GM19025 (cell line): Measurements from ENCODE around the gene MATK.

Source experiments
- ATAC-seq: cut with Tn5 transposase; IDR thresholded peaks from one replicate; pipeline ENCODE4 v1.9.1; 2021; ENCODE audit warnings: mild to moderate bottlenecking, low read depth, moderate library complexity; ENCODE audit not compliant: unreplicated experiment

Gene MATK, protein sequence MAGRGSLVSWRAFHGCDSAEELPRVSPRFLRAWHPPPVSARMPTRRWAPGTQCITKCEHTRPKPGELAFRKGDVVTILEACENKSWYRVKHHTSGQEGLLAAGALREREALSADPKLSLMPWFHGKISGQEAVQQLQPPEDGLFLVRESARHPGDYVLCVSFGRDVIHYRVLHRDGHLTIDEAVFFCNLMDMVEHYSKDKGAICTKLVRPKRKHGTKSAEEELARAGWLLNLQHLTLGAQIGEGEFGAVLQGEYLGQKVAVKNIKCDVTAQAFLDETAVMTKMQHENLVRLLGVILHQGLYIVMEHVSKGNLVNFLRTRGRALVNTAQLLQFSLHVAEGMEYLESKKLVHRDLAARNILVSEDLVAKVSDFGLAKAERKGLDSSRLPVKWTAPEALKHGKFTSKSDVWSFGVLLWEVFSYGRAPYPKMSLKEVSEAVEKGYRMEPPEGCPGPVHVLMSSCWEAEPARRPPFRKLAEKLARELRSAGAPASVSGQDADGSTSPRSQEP

DNA sequence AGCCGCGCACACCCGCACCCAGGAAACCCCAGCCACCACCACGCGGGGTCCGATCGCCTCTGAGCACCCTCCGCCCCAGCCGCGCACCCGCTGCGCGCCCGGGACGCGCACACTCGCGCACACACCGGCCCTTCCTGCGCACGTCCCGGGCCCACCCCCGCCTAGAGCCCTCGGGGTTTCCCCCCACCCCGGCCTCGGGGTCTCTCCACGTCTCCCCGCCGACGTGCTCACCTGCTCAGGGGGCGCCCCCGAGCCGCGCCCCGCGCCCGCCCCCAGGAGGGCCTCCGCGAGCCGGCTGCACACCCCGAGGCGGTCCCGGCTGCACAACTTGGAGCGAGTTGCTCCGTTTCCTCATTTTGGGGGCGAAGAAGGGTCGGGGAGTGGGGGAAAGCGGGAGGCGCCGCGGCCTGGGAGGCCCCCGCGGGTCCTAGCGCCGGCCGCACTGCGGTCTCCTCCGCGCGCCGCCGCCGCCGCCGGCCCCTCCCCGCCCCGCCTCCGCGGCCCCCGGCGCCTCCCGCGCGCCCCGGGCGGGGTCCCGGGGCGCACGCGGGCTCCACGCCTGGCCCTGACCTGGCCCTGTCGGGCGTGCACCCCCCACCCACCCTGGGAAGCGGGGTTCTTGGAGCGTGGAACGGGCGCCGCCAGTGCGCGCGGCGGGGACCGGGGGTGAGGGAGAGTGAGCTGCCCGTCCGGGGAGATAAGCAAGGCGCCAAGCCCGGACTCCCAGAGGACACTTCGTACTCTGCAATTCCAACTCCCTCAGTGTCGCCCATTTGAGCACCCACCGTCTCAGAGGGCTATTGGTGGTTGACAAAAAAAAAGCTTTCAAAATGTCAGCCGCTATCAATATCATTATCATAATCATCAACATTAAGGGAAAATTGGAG, at the start of gene MATK:
TSS of gene MATK (minus strand) at position 444 of the 887 bp plus-strand sequence. CDS start 1,246 bp downstream, outside the sequence.
- ATAC-seq = no peak

DNA sequence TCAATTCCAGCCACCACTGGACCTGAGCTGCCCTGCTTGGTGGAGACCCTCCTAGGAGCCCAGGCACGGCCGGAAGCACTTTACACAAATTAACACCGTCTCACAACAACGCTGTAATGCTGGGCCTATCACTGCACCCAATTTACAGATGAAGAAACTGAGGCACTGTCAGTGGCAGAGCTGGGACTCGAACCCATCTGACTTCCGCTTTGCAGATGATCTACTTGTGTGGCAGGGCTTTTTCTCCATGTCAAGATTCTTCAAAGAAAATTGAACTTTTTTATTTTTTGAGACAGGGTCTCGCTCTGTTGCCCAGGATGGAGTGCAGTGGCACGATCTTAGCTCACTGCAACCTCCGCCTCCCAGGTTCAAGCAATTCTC, 48.9 kb upstream of the MATK start:
- no peak for ATAC-seq

DNA sequence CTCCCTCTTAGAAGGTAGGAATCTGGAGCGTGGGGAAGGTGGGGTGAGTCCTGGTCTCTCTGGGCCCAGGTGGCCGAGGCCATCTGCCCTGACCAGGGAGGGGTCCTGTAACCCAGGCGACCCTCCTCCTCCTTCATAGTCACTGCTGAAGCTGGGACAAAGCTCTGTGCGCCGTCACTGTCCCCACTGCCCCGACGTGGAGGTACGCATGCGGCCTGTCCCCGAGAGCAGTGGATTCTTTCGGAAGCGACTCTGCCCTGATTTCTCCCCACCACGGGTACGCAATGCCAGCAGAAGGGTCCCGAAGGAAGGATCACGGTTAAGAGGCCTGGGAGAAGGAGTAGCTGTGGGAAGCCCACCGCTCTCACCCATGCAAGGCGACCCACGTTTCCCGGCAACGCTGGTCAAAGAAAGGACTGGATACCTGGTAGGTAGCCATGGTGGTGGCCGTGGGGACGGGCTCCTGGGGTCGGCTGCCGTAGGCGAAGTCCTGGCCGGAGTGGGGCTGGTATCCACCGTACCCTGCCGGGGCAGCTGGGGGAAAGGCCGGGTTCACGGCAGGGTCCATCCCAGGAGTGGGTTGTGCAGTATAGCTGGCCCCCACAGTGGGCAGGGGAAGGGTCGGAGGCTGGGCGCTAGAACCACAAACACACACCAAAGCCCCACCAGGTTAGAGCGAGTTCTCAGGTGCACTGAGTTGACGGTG, 48.3 kb upstream of the MATK start:
- ATAC-seq = no peak

DNA sequence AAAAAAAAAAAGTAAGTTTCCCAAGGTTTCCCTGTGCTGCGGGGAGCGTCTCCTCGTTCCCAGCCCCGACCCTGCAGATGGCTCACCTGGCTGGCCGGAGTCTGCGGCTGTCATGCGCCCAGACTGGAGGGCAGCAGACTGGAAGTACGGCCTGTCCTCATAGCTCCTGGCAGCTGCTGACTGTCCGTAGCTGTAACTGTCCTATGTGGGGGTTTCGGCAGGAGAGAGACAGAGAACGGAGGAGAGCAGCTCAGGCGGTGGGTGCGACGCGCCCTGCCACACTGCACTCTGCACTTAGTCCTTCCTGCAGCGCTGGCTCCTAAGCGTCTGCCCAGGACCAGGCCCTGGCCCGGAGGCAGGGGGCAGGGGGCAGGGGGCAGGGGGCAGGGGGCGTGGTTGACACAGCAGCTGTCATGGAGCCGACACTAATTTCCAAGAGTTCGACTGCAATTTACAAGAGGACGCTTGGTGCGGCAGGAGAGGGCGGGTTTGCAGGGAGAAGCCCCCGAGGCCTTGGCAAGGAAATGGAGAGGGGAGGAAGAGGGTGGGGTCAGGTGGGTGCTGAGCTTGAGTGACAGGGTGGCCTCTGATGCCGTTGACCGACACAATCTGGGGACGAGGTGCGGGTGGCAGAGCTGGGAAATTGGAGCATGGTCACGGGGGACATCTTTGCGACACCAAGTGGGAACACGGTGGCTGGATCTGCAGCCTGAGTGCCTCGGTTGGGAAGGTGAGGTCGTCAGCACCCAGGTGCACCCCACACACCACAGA, 47.6 kb upstream of the MATK start:
- no peak for ATAC-seq

DNA sequence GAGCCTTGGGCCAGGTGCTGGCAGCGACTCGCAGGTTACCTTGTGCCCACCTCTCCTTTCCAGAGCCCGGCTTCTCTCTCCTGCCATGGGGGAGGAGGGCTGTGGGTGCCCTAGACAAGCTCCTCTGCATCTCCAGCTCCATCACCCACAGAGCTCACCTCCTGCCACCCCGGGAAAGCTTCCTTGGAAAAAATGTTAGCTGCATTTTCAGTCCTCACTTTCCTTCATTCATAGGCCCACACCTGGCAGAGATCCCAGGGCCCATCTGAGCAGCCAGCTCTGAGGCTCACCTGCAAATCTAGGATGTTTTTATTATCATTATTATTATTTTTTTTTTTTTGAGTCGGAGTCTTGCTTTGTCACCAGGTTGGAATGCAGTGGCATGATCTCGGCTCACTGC, 45.8 kb upstream of the MATK start:
- no peak for ATAC-seq

DNA sequence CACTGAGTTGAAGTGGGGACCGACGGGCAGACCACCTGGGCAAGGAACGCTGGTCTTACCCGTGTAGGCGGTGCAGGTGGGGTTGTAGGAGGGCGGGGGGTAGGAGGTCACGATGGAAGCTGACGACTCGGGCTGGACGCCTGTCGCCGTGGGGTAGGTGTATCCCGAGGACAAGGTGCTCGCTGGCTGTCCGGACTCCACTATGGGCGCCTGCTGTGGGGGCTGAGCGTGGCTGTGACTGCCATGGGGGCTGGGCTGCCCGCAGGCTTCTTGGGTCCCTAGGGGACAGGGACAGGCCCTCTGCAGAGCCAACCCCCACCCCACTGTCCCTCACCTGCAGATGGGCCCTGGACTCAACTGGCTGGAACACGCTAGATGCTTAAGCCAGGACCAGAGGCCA, 45.4 kb upstream of the MATK start:
- no peak for ATAC-seq

DNA sequence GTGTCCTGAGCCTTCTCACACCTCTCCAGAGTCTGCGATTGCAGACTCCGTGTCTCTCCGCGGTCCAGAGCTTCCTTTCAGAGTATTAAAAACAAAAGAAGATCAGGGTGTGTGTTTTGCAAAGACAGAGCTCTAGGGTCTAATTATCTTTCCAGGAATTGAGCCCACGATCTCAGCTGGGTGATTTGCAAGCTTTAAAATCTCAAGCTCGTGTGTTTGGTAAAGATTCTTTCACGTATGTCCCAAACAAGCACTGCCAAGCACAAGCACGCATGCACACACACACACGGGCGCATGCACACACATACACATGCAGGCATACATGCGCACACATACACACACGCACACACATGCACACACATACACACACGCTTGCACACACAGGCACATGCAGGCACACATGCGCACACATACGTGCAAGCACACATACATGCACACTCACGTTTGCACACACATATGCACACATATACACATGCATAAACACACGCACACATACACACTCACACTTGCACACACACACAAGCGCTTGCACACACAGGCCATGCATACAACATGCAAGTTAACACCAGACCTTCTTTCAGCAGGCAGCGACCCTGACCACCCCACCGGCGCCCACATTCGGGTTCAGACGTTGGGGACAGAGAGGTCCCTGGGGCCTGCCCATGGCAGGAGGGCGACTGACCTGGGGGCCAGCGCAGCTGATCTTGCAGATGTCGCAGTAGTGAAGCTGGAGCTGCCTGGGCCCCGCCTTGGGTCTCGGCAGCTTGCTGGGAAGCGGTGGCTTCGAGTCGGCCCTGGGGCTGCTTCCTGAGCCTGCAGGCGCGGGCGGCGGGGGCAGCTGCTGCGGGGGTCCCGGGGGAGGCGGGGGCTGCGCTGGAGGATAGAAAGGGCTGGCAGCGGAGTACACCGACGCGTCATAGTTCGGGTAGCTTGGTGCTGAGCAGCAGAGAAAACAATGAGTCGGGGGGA, 44.7 kb upstream of the MATK start:
- ATAC-seq = no peak

DNA sequence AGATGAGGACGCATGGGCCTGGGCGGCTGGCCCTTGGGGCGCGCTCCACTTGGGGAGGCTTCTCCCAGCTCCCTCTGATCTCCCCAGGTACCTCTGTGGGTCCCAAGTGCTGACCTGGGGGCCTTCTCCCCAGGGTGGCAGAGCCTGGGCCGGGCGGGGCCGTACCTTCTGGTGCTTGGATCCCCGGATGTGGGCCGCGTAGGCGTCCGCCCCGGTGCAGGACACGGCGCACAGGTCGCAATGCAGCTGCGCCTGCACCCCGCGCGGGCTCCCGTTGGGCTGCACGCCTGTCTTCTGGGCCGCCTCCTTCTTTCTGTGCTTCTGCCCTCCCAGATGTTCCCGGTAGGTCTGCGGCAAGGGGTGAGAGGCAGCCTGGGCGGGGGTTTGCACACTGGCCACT, 41.1 kb upstream of the MATK start:
- no peak for ATAC-seq

DNA sequence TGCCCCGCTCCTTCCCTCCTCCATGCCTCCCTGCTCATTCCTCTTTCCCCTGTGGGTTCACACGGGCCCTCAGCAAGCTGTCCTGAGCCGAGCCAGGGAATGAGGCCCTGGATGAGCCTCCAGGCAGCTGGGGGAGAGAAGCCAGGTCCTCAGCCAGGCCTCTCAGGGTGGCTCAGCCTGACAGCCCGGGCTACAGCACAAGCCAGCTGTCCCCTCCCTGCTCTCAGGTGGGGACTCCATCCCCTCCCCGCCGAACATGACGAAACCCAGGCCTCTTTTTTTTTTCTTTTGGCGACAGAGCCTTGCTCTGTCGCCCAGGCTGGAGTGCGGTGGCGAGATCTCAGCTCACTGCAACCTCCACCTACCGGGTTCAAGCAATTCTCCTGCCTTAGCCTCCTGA, 40.0 kb upstream of the MATK start:
- ATAC-seq = no peak

DNA sequence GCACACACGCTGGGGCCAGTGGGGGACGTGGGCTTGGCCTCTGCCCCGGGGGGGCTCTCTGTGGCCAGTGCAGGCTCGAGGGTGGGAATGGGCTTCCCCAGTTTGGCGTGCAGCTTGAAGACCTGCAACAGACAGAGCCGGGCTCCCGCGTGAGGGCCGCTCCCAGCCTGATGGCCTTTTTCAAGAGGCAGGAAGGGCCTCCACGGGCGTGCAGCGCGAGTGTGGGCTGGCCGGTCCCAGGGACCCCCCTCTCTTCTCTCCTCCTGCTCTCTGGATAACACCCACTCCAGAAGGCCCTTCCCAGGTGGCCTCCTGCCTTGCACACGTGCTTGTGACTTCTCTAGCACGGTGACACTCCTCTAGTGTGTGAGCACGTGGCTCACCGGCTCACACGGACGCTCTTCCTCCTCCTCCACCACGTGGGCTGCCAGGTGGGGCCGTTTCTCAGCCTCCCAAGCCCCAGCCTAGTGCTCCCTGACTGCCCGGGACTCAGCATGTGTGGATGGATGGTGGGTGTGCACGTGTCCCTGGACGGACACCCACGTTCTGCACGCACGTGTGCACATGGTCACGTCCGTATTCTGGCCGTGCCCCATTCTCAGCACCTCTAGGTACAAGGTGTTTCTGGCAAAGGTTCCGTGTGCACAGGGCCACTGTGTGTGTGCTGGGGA, 39.2 kb upstream of the MATK start:
- no peak for ATAC-seq

DNA sequence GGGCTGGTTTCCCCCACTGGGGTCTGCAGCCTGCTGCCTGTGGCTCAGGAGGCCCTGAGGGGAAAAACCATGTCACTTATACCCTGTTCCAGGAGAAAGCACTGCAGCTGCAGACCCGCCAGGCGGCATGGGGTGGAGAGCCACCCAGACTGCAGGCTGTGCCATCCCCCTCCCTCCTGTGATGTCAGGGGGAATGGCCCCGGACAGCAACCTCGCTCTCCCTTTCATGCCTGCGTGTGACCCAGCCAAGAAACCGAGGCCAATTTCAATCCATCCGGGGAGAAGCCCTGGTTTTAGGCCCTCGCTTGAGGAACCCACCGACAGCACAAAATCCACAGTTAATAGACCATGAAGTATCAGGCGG, 37.2 kb upstream of the MATK start:
- no peak for ATAC-seq

DNA sequence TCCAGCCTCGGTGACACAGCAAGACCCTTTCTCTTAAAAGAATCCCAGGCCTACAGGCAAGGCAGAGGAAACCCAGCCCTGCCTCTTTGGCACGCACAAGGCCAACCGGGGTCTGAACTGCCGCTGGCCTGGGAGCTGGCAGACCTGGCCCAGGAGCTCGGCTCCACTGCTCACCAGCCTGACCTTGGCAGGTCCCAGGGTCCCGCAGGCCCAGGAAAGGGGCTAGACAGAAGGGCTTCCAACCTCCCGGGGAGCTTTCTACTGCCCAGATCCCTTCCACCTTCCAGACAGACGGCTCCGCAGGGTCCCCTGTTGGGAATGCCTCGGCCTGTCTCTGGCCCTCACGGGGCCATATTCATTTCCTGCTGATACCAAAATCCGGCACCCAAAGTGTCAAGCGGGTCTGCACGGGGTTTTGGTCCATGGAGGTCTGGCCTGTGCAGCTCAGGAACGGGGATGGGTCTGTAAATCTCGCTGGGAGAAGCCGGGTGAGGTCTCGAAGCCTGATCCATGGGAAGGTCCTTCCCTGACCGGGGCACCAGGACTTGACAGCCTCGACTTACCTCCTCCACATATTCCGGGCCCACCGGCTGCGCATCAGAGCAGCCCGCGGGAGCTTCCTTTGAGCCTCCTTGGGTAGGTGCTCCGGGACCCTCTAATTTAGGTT, 36.6 kb upstream of the MATK start:
- no peak for ATAC-seq

DNA sequence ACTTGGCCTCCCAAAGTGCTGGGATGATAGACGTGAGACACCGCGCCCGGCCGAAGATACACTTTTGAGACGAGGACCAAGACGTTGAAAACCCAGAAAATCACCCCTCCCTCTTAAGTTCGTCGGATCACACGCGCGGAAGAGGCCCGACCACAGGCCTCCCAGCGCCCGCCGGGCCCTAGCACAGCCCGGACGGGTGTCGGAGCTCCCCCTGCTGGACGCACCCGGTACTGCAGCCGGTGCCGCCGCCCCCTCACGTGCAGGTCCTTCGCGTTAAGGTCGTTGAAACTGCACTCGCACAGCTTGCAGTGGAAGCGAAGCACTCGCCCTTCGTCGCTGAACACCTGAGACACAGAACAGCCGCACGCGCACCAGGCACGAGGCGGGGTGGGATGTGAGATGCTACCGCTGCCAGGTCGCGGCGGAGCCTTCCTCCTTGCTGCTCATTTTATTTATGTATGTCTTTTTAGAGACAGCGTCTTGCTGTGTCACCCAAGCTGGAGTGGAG, 35.7 kb upstream of the MATK start:
- ATAC-seq = no peak

DNA sequence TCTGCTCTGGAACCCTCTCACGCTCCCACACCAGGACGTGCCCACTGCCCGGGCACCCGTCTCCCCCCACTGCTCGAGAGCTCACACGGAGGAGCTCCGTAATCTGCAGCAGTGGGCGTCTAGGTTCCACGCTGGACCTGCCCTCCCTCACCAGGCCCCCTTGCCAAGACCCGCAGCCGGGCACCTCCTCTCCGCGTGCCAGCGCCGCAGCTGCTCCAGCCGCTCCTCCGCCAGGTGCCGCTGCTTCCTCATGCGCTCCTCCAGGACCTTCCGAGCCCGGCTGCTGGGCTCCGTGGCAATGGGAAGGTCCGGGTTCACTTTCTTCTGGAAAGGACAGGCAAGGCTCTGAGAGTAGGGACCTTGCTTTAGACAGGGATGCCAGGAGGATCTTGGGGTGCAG, 35.0 kb upstream of the MATK start:
- ATAC-seq = no peak

DNA sequence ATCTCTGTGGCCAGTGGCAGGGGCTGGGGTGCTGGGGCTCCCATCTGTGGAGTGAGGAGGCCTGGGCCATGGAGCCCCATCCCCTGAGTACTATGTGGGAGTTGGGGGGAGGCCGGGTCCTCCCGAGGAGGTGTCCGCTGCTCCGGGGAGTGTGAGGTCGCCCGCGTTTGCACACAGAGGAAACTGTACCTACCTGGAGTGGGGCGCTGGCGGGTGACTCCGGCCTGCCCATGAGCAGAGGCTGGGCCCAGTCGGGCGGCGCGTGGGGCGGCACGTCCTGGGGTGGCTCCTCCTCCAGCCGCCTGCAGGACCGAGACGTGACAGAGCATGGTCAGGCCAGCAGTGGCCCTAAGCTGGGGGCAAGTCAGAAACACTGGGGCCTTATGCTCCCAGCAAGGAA, 33.8 kb upstream of the MATK start:
- no peak for ATAC-seq

DNA sequence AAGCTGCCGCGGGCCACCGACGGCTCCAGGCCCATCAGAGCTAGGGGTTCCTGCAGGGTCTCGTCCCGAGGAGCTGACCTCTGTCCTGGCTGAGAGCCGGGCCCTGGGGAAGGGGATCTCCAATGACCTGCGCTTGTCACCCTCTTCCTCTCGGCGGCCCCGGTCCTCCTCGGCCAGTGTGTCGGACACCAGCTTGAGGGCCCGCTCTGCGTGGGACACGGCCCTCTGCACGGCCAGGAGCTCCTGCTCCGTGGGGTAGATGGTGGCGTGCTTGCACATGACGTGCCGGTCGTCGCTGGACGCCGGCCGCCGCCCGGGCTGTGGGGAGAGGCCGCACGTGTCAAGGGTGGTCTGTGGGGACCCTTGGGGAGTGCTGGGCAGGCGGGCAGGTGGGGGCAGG, 32.7 kb upstream of the MATK start:
- ATAC-seq = no peak

DNA sequence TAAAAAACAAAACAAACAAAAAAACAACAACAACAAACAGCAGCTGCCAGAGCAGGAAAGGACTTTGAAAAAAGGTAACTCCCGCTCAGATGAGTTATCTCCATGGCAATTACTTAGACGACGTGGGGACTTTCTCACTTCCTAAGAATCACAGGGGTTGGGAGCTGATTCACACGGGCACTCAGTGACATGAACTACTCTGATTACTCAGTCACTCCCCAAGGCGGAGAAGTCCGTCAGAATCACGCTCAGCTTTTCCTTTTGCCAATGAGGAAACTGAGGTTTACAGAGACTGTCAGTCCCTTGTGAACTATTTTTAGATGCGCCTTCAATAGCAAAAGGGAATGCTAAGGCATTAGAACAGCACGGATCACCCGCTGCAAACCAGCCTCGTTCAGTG, 32.3 kb upstream of the MATK start:
- no peak for ATAC-seq

DNA sequence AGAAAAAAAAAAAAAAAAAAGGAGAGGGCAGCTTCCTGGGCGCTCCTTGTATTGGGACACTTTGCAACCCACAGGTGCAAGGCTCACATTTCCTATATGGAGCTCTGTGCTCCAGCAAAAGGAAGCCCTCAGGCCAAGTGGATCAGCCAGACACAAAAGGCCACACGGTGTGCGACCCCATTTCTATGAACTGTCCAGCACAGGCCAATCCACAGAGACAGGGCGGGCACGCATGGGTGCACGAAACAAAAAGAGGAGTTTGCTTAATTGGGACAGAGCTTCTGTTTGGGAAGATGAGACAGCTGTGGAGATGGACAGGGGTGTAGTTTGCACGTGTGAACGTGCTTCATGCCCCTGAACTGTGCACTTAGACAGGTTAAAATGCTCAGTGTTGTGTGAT, 31.6 kb upstream of the MATK start:
- ATAC-seq = no peak
